Breast epithelium (tissue), 4 donors: Measurements from ENCODE around the gene ULK1. TPM values are rescaled to one million over a fixed set of nuclear protein-coding genes. Genes with fewer than 3 reads are reported as not detected.
A peak's percentile ranks its signal among the peaks of the same experiment; 100 is the strongest.

Experiments
- DNase-seq, 2 donors: peaks; one replicate each; pipeline ENCODE4 v3.0.0-alpha.2; 2019; ENCODE audit warnings: low spot score in 2 of 2
- H3K27ac ChIP-seq, 2 donors: fragments of 200-600 bp; sonication (generic) in 1 of 2; one replicate each; pipeline ENCODE4 v1.5.1; 2016 to 2019; ENCODE audit warnings: mild to moderate bottlenecking in 1 of 2
- H3K27me3 ChIP-seq, 2 donors: fragments of 200-600 bp; sonication (generic) in 1 of 2; one replicate each; pipeline versions ENCODE4 v1.5.1 to v1.6.0; 2017 to 2019; ENCODE audit warnings: control low read depth in 1 of 2, mild to moderate bottlenecking in 1 of 2
- H3K36me3 ChIP-seq: fragments of 200-600 bp; one replicate; pipeline ENCODE4 v1.5.1; 2019
- H3K4me1 ChIP-seq, 2 donors: fragments of 200-600 bp; sonication (generic); one replicate each; pipeline ENCODE4 v1.5.1; 2016 to 2019; ENCODE audit warnings: control low read depth in 1 of 2
- H3K4me3 ChIP-seq, 3 donors: fragments of 200-600 bp; sonication (generic); 1 replicate in 2 of 3; 2 replicates in 1 of 3; pipeline ENCODE4 v1.5.1; 2016 to 2019; ENCODE audit warnings: mild to moderate bottlenecking in 3 of 3, moderate library complexity in 2 of 3
- H3K9me3 ChIP-seq, 2 donors: fragments of 200-600 bp; sonication (generic) in 1 of 2; one replicate each; pipeline ENCODE4 v1.5.1; 2016 to 2019; ENCODE audit warnings: control low read depth in 1 of 2
- POLR2A ChIP-seq: fragments of 450-650 bp; IDR thresholded peaks from one replicate; pipeline ENCODE4 v1.6.1; 2016; ENCODE audit warnings: antibody characterized with exemption, mild to moderate bottlenecking, moderate library complexity
- POLR2AphosphoS5 ChIP-seq, 3 donors: sonication (generic); formaldehyde crosslinking; IDR thresholded peaks; one replicate each; pipeline ENCODE4 v1.6.1; 2017; ENCODE audit warnings: antibody characterized with exemption in 3 of 3
- intact Hi-C: fragments of 100-400 bp; cut with DNase I; formaldehyde crosslinking; loops from one replicate; pipeline ENCODE4 v1.15.1; 2023; ENCODE audit warnings: low total_unique reads
- total RNA-seq, 3 donors: library from RNA; depleted of rRNA; stranded (reverse); fragments of >200 nt; gene quantifications; one replicate each; pipeline ENCODE4 v1.1.0, GENCODE V29; 2016
- TF ChIP-seq, protein P1 (sequence below), 3 donors: fragments of 450-650 bp; IDR thresholded peaks; one replicate each; pipeline ENCODE4 v1.5.1; 2016 to 2017; ENCODE audit warnings: antibody characterized with exemption in 3 of 3, mild to moderate bottlenecking in 3 of 3, moderate library complexity in 3 of 3

The ULK1 gene
- total RNA-seq, 3 donors from 2014 or later, result 14.8 to 18.6 (median 17.0) TPM

DNA sequence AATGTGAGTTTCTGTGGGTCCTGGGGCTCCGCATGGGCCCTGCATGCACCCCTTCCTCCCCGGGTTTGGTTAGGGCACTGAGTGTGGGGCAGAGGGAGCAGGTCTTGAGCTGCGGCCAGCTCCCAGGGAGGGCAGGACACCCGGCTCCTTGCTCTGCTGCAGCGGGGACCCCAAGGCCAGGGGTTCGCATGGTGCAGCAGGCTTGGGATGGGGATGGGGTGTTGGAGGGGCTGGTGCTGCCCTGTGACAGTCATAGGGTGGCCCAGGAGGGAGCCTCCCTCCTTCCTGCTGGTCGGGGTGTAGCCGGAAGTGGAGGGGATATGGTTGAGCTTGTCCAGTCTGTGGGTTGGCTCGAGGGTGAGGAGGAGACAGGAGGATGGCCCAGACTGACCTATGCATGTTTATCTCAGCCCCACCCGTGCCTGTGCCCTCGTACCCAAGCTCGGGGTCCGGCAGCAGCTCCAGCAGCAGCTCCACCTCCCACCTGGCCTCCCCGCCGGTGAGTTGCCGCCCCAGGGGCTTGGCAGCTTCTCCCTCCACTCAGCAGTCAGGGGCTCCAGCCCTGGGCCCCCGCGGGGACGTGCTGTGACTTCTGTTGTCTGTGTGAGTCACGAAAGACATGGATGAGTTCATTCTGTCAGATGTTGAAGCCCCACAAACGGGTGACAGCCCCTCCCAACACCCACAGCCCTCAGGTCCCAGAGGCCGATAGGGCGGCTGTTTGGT lies 16.0 kb downstream of the ULK1 start:
- peaks cover 32% of the 10 kb centered on the region for H3K36me3 ChIP-seq
- peaks cover 0 to 9% of the 10 kb centered on the region in 2 donors for H3K4me1 ChIP-seq
- no peak for DNase-seq
- no peaks in the 10 kb centered on the region for H3K9me3 ChIP-seq
- intact Hi-C loops, result no loop called here
- H3K27ac ChIP-seq, result no peak overlapping the region
- H3K27me3 ChIP-seq, result no peaks in the 10 kb centered on the region
- TF ChIP-seq POLR2AphosphoS5 (IDR thresholded peaks at IDR 0.05) (no peak), POLR2A (no peak)
- TF ChIP-seq, protein P1, sequence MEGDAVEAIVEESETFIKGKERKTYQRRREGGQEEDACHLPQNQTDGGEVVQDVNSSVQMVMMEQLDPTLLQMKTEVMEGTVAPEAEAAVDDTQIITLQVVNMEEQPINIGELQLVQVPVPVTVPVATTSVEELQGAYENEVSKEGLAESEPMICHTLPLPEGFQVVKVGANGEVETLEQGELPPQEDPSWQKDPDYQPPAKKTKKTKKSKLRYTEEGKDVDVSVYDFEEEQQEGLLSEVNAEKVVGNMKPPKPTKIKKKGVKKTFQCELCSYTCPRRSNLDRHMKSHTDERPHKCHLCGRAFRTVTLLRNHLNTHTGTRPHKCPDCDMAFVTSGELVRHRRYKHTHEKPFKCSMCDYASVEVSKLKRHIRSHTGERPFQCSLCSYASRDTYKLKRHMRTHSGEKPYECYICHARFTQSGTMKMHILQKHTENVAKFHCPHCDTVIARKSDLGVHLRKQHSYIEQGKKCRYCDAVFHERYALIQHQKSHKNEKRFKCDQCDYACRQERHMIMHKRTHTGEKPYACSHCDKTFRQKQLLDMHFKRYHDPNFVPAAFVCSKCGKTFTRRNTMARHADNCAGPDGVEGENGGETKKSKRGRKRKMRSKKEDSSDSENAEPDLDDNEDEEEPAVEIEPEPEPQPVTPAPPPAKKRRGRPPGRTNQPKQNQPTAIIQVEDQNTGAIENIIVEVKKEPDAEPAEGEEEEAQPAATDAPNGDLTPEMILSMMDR (IDR thresholded peaks at IDR 0.05), result no peak
- H3K4me3 ChIP-seq, result no peak overlapping the region

DNA sequence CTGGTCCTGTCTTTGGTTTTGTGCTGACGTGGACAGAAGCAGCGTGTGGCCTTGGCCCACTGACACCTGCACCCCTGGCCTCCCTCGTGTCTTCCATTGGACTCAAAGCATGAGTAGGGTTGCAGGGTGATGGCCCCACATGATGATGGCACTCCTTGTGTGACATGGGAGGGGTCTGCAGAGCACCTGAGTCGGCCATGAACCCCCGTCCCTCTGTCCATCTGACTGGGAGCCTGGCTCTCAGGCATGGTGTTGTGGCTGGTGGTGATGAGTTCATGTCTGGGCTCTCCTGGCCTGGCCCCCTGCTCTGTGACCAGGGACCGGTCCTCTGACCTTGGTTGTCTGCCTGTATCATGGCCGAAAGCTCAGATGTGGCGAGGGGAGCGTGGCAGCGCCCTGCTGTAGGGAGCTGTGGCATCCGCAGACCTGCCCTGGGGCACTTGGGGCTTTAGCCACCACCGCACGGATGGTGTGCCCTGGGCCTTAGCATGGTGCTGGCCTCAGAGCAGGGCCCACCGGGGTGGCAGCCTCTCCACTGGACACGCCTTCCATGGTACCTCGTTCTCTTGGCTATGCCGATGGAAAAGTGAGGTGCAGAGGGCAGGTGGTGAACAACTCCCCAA lies 16.7 kb downstream of the ULK1 start:
- DNase-seq, result no peak
- no peak overlapping the region for H3K27ac ChIP-seq
- intact Hi-C loops, result no loop called here
- no peak overlapping the region for H3K4me3 ChIP-seq
- TF ChIP-seq POLR2A, result no peak
- no peak for TF ChIP-seq POLR2AphosphoS5 (IDR thresholded peaks at IDR 0.05)
- TF ChIP-seq, protein P1 (IDR thresholded peaks at IDR 0.05), result no peak
- H3K36me3 ChIP-seq, result peaks cover 32% of the 10 kb centered on the region
- H3K27me3 ChIP-seq, result no peaks in the 10 kb centered on the region
- H3K4me1 ChIP-seq, result peaks cover 0 to 9% of the 10 kb centered on the region in 2 donors
- no peaks in the 10 kb centered on the region for H3K9me3 ChIP-seq

DNA sequence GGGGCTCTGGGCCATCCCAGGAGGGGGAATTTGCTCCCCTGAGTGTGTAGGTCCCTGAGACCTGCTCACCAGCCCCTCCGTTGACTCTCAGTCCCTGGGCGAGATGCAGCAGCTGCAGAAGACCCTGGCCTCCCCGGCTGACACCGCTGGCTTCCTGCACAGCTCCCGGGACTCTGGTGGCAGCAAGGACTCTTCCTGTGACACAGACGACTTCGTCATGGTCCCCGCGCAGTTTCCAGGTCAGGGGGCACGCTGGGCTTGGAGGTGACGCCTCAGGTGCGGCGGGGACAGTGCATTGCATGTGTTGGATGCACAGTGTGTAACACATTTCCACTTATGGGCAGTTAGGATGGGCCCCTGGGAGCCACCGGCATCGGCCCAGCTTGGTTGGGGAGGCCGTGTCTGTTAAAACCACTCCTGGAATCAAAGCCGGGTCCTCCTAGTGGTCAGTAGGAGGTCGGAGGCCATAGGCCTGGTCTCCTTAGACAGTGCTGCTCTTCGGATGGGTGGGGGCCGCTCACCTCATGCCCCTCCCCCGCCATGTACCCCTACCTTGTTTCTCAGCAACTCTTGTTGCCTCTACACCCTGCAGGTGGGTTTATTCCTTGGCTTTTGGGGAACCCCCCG lies 17.5 kb downstream of the ULK1 start:
- H3K27ac ChIP-seq, result peak overlapping the region; percentile 35 to 48
- H3K4me3 ChIP-seq, result no peak overlapping the region
- H3K4me1 ChIP-seq, result peaks cover 0 to 9% of the 10 kb centered on the region in 2 donors
- H3K9me3 ChIP-seq, result no peaks in the 10 kb centered on the region
- peaks cover 32% of the 10 kb centered on the region for H3K36me3 ChIP-seq
- intact Hi-C loops, result no loop called here
- no peaks in the 10 kb centered on the region for H3K27me3 ChIP-seq
- TF ChIP-seq POLR2AphosphoS5 (IDR thresholded peaks at IDR 0.05) (no peak), POLR2A (no peak)
- TF ChIP-seq, protein P1 (IDR thresholded peaks at IDR 0.05), result no peak
- no peak for DNase-seq

DNA sequence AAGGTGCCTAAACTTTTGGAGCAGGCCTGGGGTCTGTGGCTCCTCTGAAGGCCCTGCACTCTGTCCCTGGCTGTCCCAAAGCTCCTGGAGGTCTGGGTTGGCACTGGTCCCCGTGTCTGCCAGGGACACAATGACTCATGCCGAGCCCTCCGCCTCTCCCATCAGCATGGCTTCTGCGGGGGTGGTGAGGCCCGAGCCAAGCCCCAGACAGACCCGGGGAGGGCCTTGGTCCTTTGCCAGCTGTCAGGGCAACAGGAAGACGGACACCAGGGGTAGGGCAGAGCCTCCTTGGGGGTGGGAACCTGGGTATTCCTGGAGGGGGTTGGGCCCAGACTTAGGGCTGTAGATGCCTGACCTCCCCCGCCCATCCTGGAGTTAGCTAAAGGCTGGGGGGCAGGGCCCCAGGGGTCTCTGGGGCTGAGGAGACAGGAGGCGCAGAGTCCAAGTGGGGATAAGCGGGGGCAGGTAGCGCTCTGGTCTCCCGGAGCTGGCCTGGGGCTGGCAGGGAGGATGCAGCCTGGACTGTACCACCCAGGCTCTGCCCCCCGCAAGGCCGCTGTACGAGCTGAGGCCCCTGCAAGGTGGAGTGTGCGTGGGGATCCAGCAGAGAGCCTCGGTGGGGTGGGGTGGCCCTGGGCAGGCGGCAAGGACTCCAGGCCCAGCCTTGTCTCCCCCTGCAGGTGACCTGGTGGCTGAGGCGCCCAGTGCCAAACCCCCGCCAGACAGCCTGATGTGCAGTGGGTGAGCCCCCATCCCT lies 18.3 kb downstream of the ULK1 start:
- H3K9me3 ChIP-seq, result no peaks in the 10 kb centered on the region
- TF ChIP-seq, protein P1 (IDR thresholded peaks at IDR 0.05), result no peak
- TF ChIP-seq POLR2A, result no peak
- TF ChIP-seq POLR2AphosphoS5 (IDR thresholded peaks at IDR 0.05), result peak in 1 of 3 donors; percentile 8
- DNase-seq, result peak in 1 of 2 donors; percentile 72
- intact Hi-C loops, result no loop called here
- peaks cover 32% of the 10 kb centered on the region for H3K36me3 ChIP-seq
- H3K27me3 ChIP-seq, result no peaks in the 10 kb centered on the region
- no peak overlapping the region for H3K4me3 ChIP-seq
- peak overlapping the region; percentile 35 to 48 for H3K27ac ChIP-seq
- peaks cover 0 to 9% of the 10 kb centered on the region in 2 donors for H3K4me1 ChIP-seq
